ENCODE results near the gene IFT27. TPM values are rescaled to one million over a fixed set of nuclear protein-coding genes. Genes with fewer than 3 reads are reported as not detected.

The IFT27 gene
- total RNA-seq, 1 donor, result 17.6 TPM

DNA sequence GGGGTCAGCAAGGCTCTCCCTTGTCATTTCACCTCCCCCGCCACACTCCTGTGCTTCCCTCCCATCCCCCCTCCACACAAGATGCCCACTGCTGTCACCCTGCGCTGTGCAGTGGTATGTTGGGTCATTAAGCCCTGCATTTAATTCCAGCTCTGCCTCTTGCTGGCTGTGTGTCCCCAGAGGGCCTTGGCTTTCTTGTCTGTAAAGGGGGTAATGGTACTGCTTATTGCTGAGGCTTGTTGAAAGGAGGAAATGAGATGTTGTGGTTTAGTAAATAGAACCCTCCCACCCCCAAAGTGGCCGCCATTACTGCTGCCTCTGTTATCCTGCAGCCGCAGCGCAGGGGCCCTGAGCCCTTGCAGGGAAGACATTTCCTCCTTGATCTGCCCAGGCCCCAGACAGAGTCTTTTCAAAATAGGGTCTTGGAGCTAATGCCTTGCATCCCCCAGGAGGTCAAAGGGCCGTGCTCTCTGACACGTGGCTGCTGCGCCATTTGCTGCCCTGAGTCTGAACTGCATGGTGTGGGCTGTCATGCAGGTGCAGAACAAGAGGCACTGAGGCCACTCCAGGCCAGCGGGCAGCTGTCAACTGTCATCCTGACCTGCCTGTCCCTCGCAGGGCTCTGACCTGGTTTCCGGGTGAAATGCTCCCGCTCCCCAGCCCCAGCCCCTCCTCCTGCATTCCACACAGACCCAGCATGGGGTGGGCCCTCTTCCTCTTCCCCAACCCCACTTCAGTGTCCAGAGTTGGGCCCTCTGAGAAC, 22.2 kb upstream of the IFT27 start:
- H3K4me3 ChIP-seq (ENCODE audit: low read depth, low read length), result no peak overlapping the region
- TF ChIP-seq, protein P1, sequence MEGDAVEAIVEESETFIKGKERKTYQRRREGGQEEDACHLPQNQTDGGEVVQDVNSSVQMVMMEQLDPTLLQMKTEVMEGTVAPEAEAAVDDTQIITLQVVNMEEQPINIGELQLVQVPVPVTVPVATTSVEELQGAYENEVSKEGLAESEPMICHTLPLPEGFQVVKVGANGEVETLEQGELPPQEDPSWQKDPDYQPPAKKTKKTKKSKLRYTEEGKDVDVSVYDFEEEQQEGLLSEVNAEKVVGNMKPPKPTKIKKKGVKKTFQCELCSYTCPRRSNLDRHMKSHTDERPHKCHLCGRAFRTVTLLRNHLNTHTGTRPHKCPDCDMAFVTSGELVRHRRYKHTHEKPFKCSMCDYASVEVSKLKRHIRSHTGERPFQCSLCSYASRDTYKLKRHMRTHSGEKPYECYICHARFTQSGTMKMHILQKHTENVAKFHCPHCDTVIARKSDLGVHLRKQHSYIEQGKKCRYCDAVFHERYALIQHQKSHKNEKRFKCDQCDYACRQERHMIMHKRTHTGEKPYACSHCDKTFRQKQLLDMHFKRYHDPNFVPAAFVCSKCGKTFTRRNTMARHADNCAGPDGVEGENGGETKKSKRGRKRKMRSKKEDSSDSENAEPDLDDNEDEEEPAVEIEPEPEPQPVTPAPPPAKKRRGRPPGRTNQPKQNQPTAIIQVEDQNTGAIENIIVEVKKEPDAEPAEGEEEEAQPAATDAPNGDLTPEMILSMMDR (IDR thresholded peaks at IDR 0.05; ENCODE audit: insufficient read depth, low read length), result no peak
- no peak for DNase-seq (ENCODE audit: low read depth)

DNA sequence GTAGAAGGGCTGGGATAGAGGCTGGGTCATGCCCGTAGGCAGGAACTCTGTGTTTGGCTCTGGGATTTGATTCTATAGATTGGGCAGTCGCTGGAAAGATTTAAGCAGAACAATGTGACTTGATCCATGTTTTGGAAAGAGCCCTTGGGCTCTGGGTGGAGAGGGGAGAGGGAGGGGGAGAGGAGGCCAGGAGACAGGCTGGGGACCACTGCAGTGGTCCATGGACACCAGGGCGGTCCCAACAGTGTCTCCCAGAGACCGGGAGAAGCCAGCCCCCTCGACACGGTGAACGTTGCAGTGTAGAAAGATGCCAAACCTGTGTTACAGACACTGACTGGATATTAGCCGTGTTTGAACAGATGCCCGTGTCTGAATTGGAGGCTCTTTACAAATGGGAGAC, 21.5 kb upstream of the IFT27 start:
- no peak for DNase-seq (ENCODE audit: low read depth)
- TF ChIP-seq, protein P1 (IDR thresholded peaks at IDR 0.05; ENCODE audit: insufficient read depth, low read length), result no peak
- no peak overlapping the region for H3K4me3 ChIP-seq (ENCODE audit: low read depth, low read length)

DNA sequence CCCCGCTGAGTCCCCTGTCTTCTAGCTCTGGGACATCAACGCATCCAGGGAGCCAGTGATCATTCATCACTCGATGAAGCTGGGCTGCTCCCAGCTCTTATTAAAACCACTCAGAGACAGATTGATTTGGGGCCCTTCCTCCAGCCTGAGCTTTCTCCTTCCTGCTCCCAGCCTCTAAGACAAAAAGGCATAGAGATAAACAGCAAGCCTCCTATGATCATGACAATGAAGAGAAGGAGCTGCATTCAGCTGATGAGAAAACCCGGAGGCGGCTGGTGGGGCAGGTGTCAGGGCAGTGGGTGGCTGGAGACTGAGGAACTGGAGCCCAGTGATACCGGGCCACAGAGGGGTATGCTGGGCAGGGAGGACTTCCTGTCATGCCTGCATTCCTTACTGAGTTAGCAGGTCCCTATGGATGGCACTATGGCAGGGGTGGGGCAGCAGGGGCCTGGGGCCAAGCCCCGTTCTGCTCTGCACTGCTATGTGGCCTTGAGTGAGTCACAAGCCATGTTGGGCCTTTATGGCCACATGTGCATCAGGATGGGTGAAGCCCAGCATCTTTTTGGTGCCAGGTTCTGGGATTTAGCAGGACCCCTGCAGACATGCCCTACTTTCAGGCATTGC, 20.7 kb upstream of the IFT27 start:
- TF ChIP-seq, protein P1 (IDR thresholded peaks at IDR 0.05; ENCODE audit: insufficient read depth, low read length), result no peak
- DNase-seq (ENCODE audit: low read depth), result no peak
- no peak overlapping the region for H3K4me3 ChIP-seq (ENCODE audit: low read depth, low read length)

DNA sequence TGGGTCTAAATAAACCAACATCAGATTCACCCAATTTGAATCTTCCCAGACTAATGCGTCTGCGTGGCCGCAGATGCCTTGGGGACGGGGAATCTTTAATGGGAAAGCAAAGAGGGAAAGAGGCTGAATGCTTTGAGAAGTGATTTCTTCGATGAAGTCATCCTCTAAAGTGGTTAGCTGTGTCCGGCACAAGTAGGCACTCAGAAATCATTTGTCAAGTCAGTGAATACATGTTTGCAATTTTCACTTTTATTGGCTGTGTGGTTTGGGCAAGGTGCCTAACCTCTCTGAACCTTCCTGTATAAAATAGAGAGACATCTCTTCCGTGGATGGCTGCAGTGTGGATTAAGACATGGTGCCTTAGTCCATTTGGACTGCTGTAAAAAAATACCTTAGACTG, 19.7 kb upstream of the IFT27 start:
- no peak for DNase-seq (ENCODE audit: low read depth)
- TF ChIP-seq, protein P1 (IDR thresholded peaks at IDR 0.05; ENCODE audit: insufficient read depth, low read length), result no peak
- no peak overlapping the region for H3K4me3 ChIP-seq (ENCODE audit: low read depth, low read length)

DNA sequence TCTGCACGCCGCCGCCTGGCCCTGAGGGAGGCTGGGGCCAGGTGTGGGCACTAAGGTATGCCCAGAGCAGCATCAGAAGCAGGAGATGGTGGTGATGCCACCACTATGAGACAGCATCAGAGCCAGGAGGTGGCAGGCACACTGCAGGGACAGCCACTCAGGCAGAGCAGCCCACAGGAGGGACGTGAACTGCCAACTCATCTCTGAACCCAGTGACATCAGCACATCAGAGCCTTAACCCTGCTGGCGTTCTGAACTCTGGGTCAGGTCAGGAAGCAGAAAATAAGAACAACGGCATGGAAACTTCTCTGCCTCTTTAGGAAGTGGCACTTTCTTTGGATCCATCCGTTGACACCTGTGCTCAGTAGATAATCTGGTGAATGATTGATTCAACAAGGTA, 14.7 kb upstream of the IFT27 start:
- TF ChIP-seq, protein P1 (IDR thresholded peaks at IDR 0.05; ENCODE audit: insufficient read depth, low read length), result no peak

DNA sequence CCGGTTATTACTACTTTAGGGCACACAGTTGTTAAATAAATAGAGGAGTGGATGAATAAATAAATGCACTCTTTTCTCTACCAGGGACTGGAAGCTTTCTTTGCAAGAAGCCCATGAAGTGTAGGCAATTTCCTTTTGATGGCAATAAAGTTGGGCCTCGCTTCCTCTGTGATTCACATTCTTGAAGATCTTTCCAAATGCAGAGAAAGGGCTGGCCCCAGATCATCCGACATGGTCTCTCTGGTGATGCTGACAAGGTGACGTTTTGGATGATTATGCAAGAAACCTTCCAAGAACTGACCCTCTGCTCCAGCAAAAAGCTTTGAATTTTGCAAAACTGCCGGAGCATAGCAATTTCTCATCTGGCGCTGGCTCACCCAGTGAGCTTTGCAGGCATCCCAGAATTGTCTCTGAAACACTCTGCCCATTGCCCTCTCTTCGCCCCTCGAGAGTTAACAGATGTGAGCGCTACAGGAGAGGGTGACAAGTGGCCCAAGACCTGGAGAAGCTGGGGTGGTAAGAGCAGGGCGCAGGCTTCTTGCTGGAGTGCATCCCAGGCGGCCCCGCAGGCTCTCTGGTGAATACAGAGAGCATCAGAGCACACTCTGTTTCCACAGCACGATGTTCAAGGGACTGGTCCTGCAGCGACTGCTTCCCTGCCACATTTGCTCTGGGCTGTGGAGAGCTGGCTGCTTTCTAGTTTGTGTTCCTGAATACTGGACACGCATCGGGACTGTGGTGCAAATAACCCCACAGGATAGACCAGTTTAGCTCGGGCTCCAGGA, 11.5 kb upstream of the IFT27 start:
- no peak overlapping the region for H3K4me3 ChIP-seq (ENCODE audit: low read depth, low read length)
- DNase-seq (ENCODE audit: low read depth), result no peak
- TF ChIP-seq, protein P1 (IDR thresholded peaks at IDR 0.05; ENCODE audit: insufficient read depth, low read length), result no peak

More for the DNA sequence above, 14.7 kb upstream of the IFT27 start:
- no peak overlapping the region for H3K4me3 ChIP-seq (ENCODE audit: low read depth, low read length)
- DNase-seq (ENCODE audit: low read depth), result no peak
